Measurements from ENCODE around the gene RPL4.
A peak's percentile ranks its signal among the peaks of the same experiment; 100 is the strongest.

The RPL4 gene

GRCh38 chr15:66523926-66524325, 19.3 kb upstream of the RPL4 start:
- H3K36me3 ChIP-seq, result peaks cover 18% of the 10 kb centered on the region

GRCh38 chr15:66515901-66516322, 11.3 kb upstream of the RPL4 start:
- H3K36me3 ChIP-seq, result peaks cover 11% of the 10 kb centered on the region
- no peaks in the 10 kb centered on the region for H3K27me3 ChIP-seq
- TF ChIP-seq CTCF (IDR thresholded peaks at IDR 0.05), result no peak
- H3K4me1 ChIP-seq (ENCODE audit: control insufficient read depth in 1 of 2, insufficient read depth in 1 of 2, low read depth in 1 of 2, low read length in 1 of 2), result peaks cover 0 to 17% of the 10 kb centered on the region in 2 experiments
- no peak overlapping the region for H3K4me3 ChIP-seq (ENCODE audit: low read depth in 1 of 2, low read length in 1 of 2)
- no peaks in the 10 kb centered on the region for H3K9me3 ChIP-seq
- H3K27ac ChIP-seq, result no peak overlapping the region

More at GRCh38 chr15:66523926-66524325, 19.3 kb upstream of the RPL4 start:
- TF ChIP-seq CTCF (IDR thresholded peaks at IDR 0.05), result no peak
- Histone ChIP-seq H3K4me1 (ENCODE audit: control insufficient read depth in 1 of 2, insufficient read depth in 1 of 2, low read depth in 1 of 2, low read length in 1 of 2) (no peaks in the 10 kb centered on the region), H3K4me3 (ENCODE audit: low read depth in 1 of 2, low read length in 1 of 2) (no peak overlapping the region), H3K9me3 (no peaks in the 10 kb centered on the region), H3K27ac (no peak overlapping the region), H3K27me3 (no peaks in the 10 kb centered on the region)

- H3K27me3 ChIP-seq, result no peaks in the 10 kb centered on the region
- no peak overlapping the region for H3K27ac ChIP-seq
- peaks cover 0 to 17% of the 10 kb centered on the region in 2 experiments for H3K4me1 ChIP-seq (ENCODE audit: control insufficient read depth in 1 of 2, insufficient read depth in 1 of 2, low read depth in 1 of 2, low read length in 1 of 2)
- H3K9me3 ChIP-seq, result no peaks in the 10 kb centered on the region
- TF ChIP-seq CTCF (IDR thresholded peaks at IDR 0.05), result no peak
- no peak overlapping the region for H3K4me3 ChIP-seq (ENCODE audit: low read depth in 1 of 2, low read length in 1 of 2)
- peaks cover 10% of the 10 kb centered on the region for H3K36me3 ChIP-seq
Observed at GRCh38 chr15:66514586-66514985, 9.9 kb upstream of the RPL4 start.

GRCh38 chr15:66508293-66508883, 3.7 kb upstream of the RPL4 start:
- H3K4me1 ChIP-seq (ENCODE audit: control insufficient read depth in 1 of 2, insufficient read depth in 1 of 2, low read depth in 1 of 2, low read length in 1 of 2), result peaks cover 17 to 18% of the 10 kb centered on the region in 2 experiments
- no peaks in the 10 kb centered on the region for H3K27me3 ChIP-seq
- no peaks in the 10 kb centered on the region for H3K9me3 ChIP-seq
- TF ChIP-seq CTCF (IDR thresholded peaks at IDR 0.05), result no peak
- no peak overlapping the region for H3K4me3 ChIP-seq (ENCODE audit: low read depth in 1 of 2, low read length in 1 of 2)
- no peaks in the 10 kb centered on the region for H3K36me3 ChIP-seq
- H3K27ac ChIP-seq, result no peak overlapping the region

- no peaks in the 10 kb centered on the region for H3K9me3 ChIP-seq
- no peaks in the 10 kb centered on the region for H3K27me3 ChIP-seq
- H3K4me3 ChIP-seq (ENCODE audit: low read depth in 1 of 2, low read length in 1 of 2), result peak overlapping the region; percentile 93 to 97
- TF ChIP-seq CTCF (IDR thresholded peaks at IDR 0.05), result no peak
- H3K4me1 ChIP-seq (ENCODE audit: control insufficient read depth in 1 of 2, insufficient read depth in 1 of 2, low read depth in 1 of 2, low read length in 1 of 2), result peaks cover 21 to 31% of the 10 kb centered on the region in 2 experiments
- H3K36me3 ChIP-seq, result peaks cover 7% of the 10 kb centered on the region
- H3K27ac ChIP-seq, result peak overlapping the region; percentile 96
Observed at GRCh38 chr15:66505818-66506217, 1.2 kb upstream of the RPL4 start.

Data from neutrophil (primary cell).